HepG2 (cell line): ENCODE measurements around the gene MMD2.

ENCODE experiments used
- ESRRA ChIP-seq: sonication (generic); formaldehyde crosslinking; IDR thresholded peaks from 2 replicates; pipeline ENCODE4 v1.5.1; 2020; ENCODE audit warnings: mild to moderate bottlenecking, low read depth, missing genetic modification reagents
- GABPB1 ChIP-seq: IDR thresholded peaks from 2 replicates; pipeline ENCODE4 v1.6.1; 2016; ENCODE audit warnings: mild to moderate bottlenecking, missing genetic modification reagents, moderate library complexity, missing compliant biosample characterization
- JUNB ChIP-seq: sonication (generic); formaldehyde crosslinking; IDR thresholded peaks from 2 replicates; pipeline ENCODE4 v1.8.0; 2022; ENCODE audit warnings: missing genetic modification reagents, mild to moderate bottlenecking, borderline replicate concordance
- KDM1A ChIP-seq: IDR thresholded peaks from 2 replicates; pipeline ENCODE4 v1.6.1; 2016; ENCODE audit warnings: missing compliant biosample characterization
- KLF12 ChIP-seq: sonication (generic); formaldehyde crosslinking; IDR thresholded peaks from 2 replicates; pipeline ENCODE4 v1.4.0; 2020; ENCODE audit warnings: missing genetic modification reagents, borderline replicate concordance
- TCF12 ChIP-seq, 2 experiments: fragments of 450-650 bp in 1 of 2; sonication (generic) in 1 of 2; formaldehyde crosslinking in 1 of 2; IDR thresholded peaks; 2 replicates each; pipeline versions ENCODE4 v1.6.1 to v1.8.0; 2017 to 2022; ENCODE audit warnings: antibody characterized with exemption in 1 of 2, mild to moderate bottlenecking in 1 of 2, missing genetic modification reagents in 1 of 2, moderate library complexity in 1 of 2
- ZNF124 ChIP-seq: sonication (generic); formaldehyde crosslinking; IDR thresholded peaks from 2 replicates; pipeline ENCODE4 v1.4.0; 2020; ENCODE audit warnings: missing genetic modification reagents
- ZNF256 ChIP-seq: sonication (generic); formaldehyde crosslinking; conservative IDR thresholded peaks from 2 replicates; pipeline ENCODE4 v1.4.0; 2020; ENCODE audit warnings: missing genetic modification reagents
- ZNF564 ChIP-seq: sonication (generic); formaldehyde crosslinking; IDR thresholded peaks from 2 replicates; pipeline ENCODE4 v1.8.1; 2023; ENCODE audit warnings: mild to moderate bottlenecking, missing genetic modification reagents
- ZNF614 ChIP-seq: IDR thresholded peaks from 2 replicates; pipeline ENCODE4 v1.6.1; 2018; ENCODE audit warnings: missing biosample characterization, missing genetic modification reagents, inconsistent platforms, borderline replicate concordance
- TF ChIP-seq, protein P1 (sequence below): IDR thresholded peaks from 2 replicates; pipeline ENCODE4 v1.6.1; 2016; ENCODE audit warnings: low read depth, missing genetic modification reagents, missing compliant biosample characterization
- TF ChIP-seq, protein P2 (sequence below): sonication (generic); formaldehyde crosslinking; IDR thresholded peaks from 2 replicates; pipeline ENCODE4 v1.5.0; 2020; ENCODE audit warnings: mild to moderate bottlenecking, missing genetic modification reagents, moderate library complexity
- TF ChIP-seq, protein P3 (sequence below): sonication (generic); formaldehyde crosslinking; IDR thresholded peaks from 2 replicates; pipeline ENCODE4 v1.4.0; 2020; ENCODE audit warnings: missing genetic modification reagents, borderline replicate concordance

DNA sequence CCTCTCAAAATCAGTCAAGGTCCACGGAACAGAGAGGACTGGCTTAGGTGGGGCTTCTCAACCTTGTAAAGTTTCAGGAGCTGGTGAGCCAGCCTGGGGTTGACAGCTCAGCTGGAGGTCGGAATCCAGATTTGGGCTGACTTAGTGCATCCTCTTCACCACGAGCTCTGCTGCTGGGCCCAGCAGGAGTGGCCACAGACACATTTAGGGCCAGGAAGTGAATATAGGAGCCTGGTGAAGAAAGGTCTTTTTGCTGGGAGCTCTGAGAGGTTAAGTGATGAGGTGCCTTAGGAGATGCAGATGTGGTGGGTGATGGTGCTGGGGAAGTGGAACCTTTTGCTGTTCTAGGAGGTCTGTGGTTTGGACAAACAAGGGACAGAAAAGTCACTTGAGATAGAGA, 39.3 kb upstream of the MMD2 start:
- TF ChIP-seq TCF12 (IDR thresholded peaks at IDR 0.05) (no peak), TCF12 (CRISPR knock-in tag; IDR thresholded peaks at IDR 0.05) (no peak), ZNF614 (CRISPR knock-in tag) (no peak), GABPB1 (CRISPR knock-in tag) (no peak), ZNF564 (no peak), KDM1A (CRISPR knock-in tag) (no peak), ZNF256 (CRISPR knock-in tag) (no peak), ESRRA (no peak), ZNF124 (CRISPR knock-in tag) (no peak), KLF12 (CRISPR knock-in tag) (no peak), JUNB (CRISPR knock-in tag) (no peak)
- TF ChIP-seq, protein P1, sequence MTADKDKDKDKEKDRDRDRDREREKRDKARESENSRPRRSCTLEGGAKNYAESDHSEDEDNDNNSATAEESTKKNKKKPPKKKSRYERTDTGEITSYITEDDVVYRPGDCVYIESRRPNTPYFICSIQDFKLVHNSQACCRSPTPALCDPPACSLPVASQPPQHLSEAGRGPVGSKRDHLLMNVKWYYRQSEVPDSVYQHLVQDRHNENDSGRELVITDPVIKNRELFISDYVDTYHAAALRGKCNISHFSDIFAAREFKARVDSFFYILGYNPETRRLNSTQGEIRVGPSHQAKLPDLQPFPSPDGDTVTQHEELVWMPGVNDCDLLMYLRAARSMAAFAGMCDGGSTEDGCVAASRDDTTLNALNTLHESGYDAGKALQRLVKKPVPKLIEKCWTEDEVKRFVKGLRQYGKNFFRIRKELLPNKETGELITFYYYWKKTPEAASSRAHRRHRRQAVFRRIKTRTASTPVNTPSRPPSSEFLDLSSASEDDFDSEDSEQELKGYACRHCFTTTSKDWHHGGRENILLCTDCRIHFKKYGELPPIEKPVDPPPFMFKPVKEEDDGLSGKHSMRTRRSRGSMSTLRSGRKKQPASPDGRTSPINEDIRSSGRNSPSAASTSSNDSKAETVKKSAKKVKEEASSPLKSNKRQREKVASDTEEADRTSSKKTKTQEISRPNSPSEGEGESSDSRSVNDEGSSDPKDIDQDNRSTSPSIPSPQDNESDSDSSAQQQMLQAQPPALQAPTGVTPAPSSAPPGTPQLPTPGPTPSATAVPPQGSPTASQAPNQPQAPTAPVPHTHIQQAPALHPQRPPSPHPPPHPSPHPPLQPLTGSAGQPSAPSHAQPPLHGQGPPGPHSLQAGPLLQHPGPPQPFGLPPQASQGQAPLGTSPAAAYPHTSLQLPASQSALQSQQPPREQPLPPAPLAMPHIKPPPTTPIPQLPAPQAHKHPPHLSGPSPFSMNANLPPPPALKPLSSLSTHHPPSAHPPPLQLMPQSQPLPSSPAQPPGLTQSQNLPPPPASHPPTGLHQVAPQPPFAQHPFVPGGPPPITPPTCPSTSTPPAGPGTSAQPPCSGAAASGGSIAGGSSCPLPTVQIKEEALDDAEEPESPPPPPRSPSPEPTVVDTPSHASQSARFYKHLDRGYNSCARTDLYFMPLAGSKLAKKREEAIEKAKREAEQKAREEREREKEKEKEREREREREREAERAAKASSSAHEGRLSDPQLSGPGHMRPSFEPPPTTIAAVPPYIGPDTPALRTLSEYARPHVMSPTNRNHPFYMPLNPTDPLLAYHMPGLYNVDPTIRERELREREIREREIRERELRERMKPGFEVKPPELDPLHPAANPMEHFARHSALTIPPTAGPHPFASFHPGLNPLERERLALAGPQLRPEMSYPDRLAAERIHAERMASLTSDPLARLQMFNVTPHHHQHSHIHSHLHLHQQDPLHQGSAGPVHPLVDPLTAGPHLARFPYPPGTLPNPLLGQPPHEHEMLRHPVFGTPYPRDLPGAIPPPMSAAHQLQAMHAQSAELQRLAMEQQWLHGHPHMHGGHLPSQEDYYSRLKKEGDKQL = no peak
- TF ChIP-seq, protein P2, sequence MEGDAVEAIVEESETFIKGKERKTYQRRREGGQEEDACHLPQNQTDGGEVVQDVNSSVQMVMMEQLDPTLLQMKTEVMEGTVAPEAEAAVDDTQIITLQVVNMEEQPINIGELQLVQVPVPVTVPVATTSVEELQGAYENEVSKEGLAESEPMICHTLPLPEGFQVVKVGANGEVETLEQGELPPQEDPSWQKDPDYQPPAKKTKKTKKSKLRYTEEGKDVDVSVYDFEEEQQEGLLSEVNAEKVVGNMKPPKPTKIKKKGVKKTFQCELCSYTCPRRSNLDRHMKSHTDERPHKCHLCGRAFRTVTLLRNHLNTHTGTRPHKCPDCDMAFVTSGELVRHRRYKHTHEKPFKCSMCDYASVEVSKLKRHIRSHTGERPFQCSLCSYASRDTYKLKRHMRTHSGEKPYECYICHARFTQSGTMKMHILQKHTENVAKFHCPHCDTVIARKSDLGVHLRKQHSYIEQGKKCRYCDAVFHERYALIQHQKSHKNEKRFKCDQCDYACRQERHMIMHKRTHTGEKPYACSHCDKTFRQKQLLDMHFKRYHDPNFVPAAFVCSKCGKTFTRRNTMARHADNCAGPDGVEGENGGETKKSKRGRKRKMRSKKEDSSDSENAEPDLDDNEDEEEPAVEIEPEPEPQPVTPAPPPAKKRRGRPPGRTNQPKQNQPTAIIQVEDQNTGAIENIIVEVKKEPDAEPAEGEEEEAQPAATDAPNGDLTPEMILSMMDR (CRISPR knock-in tag) = no peak
- TF ChIP-seq, protein P3, sequence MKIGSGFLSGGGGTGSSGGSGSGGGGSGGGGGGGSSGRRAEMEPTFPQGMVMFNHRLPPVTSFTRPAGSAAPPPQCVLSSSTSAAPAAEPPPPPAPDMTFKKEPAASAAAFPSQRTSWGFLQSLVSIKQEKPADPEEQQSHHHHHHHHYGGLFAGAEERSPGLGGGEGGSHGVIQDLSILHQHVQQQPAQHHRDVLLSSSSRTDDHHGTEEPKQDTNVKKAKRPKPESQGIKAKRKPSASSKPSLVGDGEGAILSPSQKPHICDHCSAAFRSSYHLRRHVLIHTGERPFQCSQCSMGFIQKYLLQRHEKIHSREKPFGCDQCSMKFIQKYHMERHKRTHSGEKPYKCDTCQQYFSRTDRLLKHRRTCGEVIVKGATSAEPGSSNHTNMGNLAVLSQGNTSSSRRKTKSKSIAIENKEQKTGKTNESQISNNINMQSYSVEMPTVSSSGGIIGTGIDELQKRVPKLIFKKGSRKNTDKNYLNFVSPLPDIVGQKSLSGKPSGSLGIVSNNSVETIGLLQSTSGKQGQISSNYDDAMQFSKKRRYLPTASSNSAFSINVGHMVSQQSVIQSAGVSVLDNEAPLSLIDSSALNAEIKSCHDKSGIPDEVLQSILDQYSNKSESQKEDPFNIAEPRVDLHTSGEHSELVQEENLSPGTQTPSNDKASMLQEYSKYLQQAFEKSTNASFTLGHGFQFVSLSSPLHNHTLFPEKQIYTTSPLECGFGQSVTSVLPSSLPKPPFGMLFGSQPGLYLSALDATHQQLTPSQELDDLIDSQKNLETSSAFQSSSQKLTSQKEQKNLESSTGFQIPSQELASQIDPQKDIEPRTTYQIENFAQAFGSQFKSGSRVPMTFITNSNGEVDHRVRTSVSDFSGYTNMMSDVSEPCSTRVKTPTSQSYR = no peak
